Kidney (tissue), 2 donors: ENCODE results near the gene PRAMEF4. TPM values are rescaled to one million over a fixed set of nuclear protein-coding genes. Genes with fewer than 3 reads are reported as not detected.

Source experiments
- polyA plus RNA-seq: library from polyadenylated mRNA; stranded (reverse); fragments of 350-450 nt; fragmentation: Illumina TruSeq; extraction: RNeasy Lipid Tissue Mini Kit (QIAGEN cat#74804); gene quantifications from one replicate; pipeline ENCODE4 v1.2.3, GENCODE V29; 2014; ENCODE audit warnings: low read depth, low replicate concordance; ENCODE audit not compliant: insufficient read depth
- total RNA-seq: library from RNA; stranded (reverse); fragmentation: NEBNext Ultra II Directional; extraction: Animal tissue kit (Norgen Biotek cat#: 25700); gene quantifications from one replicate; pipeline ENCODE4 v1.2.1, GENCODE V29; 2021
- donor health status: DM: yes; HTN: yes; CAD: no.

Gene PRAMEF4
- total and polyA plus RNA-seq, 2 donors from 2014 or later, result not detected

Other genes starting within 250 kb of the PRAMEF4 start
- gene AADACL4, start 242.1 kb downstream of the PRAMEF4 start, total RNA-seq, result 0.16 TPM
- gene AADACL4, start 242.1 kb downstream of the PRAMEF4 start, polyA plus RNA-seq, result 0.58 TPM
- not detected for gene AADACL3, start 170.1 kb downstream of the PRAMEF4 start, total RNA-seq
- gene AADACL3, start 170.1 kb downstream of the PRAMEF4 start, polyA plus RNA-seq, result not detected
- gene CFAP107, start 140.0 kb downstream of the PRAMEF4 start, total RNA-seq, result not detected
- not detected for gene CFAP107, start 140.0 kb downstream of the PRAMEF4 start, polyA plus RNA-seq
- gene PRAMEF12, start 112.5 kb downstream of the PRAMEF4 start, total RNA-seq, result not detected
- not detected for gene PRAMEF12, start 112.5 kb downstream of the PRAMEF4 start, polyA plus RNA-seq
- not detected for gene PRAMEF1, start 94.8 kb downstream of the PRAMEF4 start, total RNA-seq
- not detected for gene PRAMEF1, start 94.8 kb downstream of the PRAMEF4 start, polyA plus RNA-seq
- gene PRAMEF11, start 54.8 kb downstream of the PRAMEF4 start, total RNA-seq, result not detected
- gene PRAMEF11, start 54.8 kb downstream of the PRAMEF4 start, polyA plus RNA-seq, result not detected
- not detected for gene HNRNPCL1, start 37.5 kb downstream of the PRAMEF4 start, total RNA-seq
- gene HNRNPCL1, start 37.5 kb downstream of the PRAMEF4 start, polyA plus RNA-seq, result not detected
- gene PRAMEF2, start 29.1 kb downstream of the PRAMEF4 start, total RNA-seq, result not detected
- not detected for gene PRAMEF2, start 29.1 kb downstream of the PRAMEF4 start, polyA plus RNA-seq
- gene PRAMEF10, start 12.1 kb upstream of the PRAMEF4 start, total RNA-seq, result not detected
- gene PRAMEF10, start 12.1 kb upstream of the PRAMEF4 start, polyA plus RNA-seq, result not detected
- not detected for gene PRAMEF7, start 30.4 kb upstream of the PRAMEF4 start, total RNA-seq
- not detected for gene PRAMEF7, start 30.4 kb upstream of the PRAMEF4 start, polyA plus RNA-seq
- gene PRAMEF6, start 61.4 kb upstream of the PRAMEF4 start, total RNA-seq, result not detected
- gene PRAMEF6, start 61.4 kb upstream of the PRAMEF4 start, polyA plus RNA-seq, result not detected
- gene PRAMEF27, start 170.4 kb upstream of the PRAMEF4 start, total RNA-seq, result not detected
- gene PRAMEF27, start 170.4 kb upstream of the PRAMEF4 start, polyA plus RNA-seq, result not detected
- gene HNRNPCL3, start 174.6 kb upstream of the PRAMEF4 start, total RNA-seq, result not detected
- gene HNRNPCL3, start 174.6 kb upstream of the PRAMEF4 start, polyA plus RNA-seq, result not detected
- gene PRAMEF25, start 184.6 kb upstream of the PRAMEF4 start, total RNA-seq, result not detected
- not detected for gene PRAMEF25, start 184.6 kb upstream of the PRAMEF4 start, polyA plus RNA-seq
- gene HNRNPCL2, start 230.7 kb upstream of the PRAMEF4 start, total RNA-seq, result not detected
- not detected for gene HNRNPCL2, start 230.7 kb upstream of the PRAMEF4 start, polyA plus RNA-seq